ENCODE data around the gene BOC.

The BOC gene

GRCh38 chr3:113193719-113194118, 17.6 kb upstream of the BOC start:
- DNase-seq = no peak

GRCh38 chr3:113194823-113195401, 16.4 kb upstream of the BOC start:
- DNase-seq = no peak

DNA sequence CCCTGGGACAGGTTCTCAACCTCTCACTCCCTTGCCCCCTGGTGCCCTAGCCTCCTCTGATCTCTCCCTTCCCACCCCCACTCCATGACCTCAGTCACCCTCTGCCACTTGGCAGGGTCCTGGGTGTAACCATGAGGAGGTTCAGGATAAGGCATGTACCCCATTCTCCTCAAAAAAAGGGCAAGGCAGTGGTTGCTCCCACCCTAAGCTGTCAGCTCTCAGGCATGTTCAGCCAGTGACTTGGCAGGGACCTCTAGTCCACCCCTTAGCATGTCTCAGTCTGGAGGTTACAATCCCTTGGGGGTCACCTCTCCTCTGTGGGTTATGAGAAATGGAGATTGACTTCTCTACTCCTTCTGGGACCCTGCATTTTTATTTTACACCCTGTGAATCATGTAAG, 11.0 kb upstream of the BOC start:
- DNase-seq = no peak

- no peak for DNase-seq
Measured at GRCh38 chr3:113200946-113201345, 10.4 kb upstream of the BOC start.

DNA sequence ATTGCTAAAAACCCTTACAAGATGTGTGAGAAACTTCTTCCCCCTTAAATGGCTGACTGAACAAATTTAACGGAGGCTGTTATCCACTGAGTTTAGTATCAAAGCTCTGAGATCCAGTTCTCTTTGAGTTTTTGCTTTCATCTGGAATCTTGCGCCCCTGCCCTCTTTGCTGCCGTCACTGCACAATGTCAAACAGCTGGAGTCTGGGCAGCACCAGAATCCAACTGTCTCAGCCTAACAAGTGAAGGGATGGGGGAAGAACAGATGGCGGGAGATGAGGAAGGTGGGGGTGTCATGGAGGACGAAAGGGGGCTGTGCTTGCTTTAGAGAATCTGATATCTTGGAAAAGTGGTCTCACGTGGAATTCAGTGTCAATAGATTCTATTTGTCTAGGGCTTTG, 7.0 kb upstream of the BOC start:
- no peak for DNase-seq

DNA sequence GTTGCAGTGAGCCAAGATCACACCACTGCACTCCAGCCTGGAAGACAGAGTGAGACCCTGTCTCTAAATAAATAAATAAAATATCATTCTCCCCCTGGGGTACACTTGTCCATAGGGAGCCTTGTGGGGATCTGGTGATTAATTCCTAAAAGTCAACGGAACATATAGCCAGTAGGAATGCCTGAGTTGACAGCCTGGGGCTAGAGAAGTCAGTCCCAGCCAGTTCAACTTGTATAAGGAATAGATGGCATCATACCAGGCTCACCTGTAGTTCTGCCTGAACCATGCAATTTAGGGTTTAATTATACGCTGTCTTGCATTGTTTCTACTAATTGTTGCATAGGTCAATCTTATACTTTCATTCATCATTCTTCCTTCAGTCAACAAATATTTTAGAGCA, 5.9 kb upstream of the BOC start:
- no peak for DNase-seq

GRCh38 chr3:113210604-113211329, 590 bp upstream of the BOC start:
- no peak for DNase-seq

DNA sequence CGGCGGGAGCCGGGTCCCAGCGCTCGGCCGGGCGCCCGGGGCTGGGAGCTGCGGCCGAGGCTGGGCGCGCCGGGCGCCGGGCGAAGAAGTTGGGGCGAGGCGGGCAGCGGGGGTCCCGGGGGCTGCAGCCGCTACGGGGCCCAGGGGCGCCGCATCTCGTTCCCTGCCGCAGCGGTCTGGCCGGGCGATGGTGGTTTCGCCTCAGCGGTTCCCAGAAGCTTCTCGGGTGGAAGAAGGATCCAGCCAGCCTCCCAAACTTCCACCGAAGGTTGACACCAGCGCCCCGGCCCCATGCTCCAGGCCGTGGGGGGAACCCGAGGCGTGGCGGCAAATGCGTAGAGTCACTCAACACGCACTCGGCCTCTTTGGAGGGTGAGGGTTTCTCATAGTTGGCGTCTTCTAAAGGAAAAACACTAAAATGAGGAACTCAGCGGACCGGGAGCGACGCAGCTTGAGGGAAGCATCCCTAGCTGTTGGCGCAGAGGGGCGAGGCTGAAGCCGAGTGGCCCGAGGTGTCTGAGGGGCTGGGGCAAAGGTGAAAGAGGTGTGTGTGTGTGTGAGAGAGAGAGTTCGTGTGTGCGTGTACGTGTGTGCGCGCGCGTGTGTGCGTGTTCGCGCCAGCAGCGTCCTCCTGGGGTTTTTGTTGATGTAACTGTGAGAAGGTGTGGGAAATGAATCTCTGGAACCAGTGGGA, 940 bp downstream of the BOC start:
- peak; percentile 69 to 80 (median 78) for DNase-seq

DNA sequence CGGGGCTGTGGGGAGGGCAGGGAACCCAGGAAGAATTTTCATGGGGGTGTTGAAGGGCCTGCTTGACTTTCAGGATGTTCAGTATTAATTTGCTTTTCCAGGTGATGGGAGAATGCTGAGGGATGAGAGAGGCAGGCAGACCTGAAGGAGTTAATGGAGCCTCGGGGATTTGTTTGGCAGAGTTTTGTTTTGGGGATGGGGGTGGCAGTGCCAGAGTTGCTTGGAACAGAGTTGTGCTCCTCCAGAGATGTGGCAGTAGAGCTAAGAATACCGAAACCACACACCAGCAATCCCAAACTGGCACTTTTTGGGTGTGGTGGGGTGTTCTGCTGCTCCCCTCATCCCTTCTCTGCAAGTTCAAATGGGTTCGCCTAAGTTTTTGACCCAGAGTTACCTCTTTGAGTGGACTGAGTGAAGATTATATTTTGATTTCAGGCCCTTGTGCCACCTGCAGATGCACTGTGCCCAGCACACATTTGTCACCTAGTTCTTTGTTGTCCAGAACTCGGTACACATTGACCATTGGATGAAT, 1.6 kb downstream of the BOC start:
- no peak for DNase-seq

DNA sequence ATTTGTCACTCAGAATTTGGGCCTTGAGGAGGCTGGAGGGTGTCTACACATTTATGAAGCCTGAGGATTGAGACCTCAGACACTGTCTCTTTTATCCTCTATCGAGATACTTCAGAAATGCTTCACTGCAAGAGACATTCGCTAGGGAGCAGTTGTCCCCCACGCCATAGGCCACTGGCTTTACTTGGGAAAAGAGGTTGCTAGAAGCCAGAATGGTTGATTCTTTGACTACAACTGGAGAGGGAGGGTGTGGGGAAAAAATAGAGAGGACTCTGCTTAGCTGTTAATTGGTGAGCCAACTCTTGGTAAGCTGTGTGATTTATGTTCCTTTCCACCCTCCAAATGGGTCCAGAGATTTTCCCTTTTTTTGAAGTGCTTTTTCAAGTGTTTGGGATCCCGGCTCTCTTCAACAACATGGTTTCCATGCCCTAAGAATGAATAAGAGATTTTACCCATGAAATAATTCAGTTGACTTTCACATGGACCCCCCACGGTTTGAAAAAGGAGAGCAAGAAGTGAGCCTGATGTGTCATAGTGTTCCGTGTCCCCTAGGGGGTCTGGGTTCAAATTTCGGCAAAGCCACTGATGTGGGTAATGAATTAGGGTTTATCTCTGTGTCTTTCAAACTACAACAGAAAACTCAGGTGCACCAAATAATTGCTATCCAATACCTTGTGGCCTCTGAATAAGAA, 2.7 kb downstream of the BOC start:
- DNase-seq = no peak

DNA sequence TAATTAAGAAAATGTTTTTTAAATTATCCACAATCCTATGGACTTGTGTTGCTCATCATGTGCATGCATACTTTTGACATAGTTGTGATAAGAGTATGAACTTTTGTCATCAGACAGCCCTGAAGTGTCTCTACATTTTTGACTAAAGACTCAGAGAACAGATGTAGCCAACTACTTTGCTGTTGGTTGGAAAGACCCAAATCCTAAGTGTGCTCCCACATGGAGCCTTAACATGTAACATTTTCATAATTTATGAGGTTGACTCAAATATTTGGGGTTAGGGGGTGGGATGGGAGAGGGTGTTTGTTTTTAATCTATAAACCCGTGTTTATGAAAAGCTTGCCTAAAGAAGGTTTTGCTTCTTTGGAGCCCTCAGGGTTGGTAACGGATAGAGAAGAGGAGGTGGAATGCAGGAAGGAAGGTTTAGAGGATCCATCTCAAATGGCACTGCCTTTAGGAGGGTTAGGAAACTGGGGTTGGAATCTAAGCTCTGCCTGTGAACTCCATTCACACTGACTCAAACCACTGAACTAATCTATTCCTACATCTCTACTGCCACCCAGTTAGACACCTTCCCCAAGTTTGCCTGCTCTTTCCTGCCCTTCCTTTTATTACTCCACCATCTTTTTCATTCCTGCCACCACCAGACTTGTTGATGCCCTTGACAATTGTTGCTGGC, 3.7 kb downstream of the BOC start:
- DNase-seq = no peak

GRCh38 chr3:113216393-113216792, 5.0 kb downstream of the BOC start:
- DNase-seq = no peak

- DNase-seq = no peak
Measured at GRCh38 chr3:113218011-113218680, 6.8 kb downstream of the BOC start.

DNA sequence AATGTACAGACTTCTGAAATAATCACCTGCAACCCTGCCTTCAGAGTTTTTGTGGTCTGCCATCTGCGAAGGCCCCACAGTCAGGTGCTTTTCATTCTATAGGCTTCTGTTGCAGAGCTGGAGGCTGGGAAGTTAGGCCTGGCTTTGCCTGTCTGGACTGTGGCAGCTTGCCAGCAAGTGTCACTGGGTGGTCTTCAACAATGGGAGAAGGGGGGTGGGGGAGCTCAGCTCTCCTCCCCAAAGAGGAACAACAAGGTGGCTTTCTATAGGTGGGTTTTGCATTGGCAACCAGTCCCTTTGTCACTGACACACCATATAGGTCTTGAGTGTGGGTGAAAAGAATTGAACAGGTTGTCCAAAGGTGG, 7.3 kb downstream of the BOC start:
- DNase-seq = no peak

GRCh38 chr3:113219605-113220300, 8.4 kb downstream of the BOC start:
- no peak for DNase-seq

DNA sequence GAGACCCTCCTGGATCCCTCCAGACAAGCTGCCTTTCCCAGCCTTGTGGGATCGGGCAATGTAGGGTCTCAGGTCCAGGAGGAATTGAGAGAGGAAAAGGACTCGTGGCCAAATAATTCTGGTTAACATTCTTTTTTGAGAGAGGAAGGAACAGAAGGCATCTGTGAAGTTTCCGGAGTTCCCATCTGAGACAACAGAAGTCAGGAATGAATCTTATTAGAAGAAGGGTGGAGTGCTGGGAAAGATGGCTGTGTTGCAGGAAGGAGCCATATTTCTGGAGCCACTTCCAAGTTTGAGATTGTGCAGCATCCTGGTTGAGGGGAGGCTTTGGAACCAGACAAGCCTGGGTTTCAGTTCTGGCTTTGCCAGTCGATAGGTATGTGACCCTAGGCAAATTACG, 9.4 kb downstream of the BOC start:
- no peak for DNase-seq

DNA sequence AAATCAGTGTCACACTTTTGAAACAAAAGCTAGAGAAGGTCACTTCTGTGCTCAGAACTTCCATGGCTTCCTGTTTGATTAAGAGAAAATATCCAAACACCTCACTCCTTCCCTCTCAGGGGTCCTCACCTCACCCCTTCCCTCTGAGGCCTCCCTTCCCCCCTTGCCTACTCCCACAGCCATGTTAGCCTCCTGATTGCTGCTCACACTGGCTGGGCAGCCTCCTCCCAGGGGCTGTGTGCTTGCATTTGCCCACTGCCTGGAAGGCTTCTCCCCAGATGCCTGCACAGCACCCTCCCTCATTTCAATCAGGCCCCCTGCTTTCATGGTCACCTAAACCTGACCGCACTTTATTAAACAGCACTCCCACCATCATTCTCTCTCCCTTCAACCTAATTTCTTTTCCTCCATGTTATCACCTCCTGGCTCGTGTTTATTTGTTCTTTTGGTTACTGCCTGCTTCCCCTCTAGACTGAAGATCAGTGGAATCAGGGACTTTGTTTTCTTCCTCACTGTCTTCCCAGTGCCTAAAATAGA, 10.4 kb downstream of the BOC start:
- DNase-seq = no peak

DNA sequence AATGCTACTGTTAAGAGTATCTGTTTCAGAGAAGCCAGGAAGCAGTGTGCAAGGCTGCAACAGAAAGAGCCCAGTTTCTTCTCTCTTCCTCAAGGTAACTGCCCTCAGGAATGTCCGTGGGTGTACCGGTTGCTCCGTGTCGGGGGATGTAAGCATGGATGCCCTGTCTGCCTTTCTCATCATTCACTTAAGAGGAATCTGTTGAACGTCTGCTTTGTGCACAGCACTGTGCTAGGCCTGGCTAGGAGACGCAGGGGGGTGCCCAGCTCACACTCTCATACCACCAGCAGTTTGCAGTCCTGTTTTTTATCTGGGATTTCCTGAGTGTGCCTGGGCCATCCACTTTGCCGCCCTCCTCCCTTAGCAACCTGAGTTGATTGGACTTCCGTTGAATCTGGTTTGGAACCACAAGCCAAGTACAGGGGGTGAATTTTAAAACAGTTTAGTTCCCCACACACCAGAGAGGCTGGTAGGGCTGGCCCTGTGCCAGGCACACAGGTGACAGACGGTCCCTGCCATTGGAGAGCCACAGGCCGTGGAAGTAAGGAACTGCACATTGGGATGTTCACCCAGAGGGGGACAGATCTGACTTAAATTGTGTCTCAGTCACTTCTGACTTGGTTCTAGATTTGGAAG, 11.2 kb downstream of the BOC start:
- no peak for DNase-seq

DNA sequence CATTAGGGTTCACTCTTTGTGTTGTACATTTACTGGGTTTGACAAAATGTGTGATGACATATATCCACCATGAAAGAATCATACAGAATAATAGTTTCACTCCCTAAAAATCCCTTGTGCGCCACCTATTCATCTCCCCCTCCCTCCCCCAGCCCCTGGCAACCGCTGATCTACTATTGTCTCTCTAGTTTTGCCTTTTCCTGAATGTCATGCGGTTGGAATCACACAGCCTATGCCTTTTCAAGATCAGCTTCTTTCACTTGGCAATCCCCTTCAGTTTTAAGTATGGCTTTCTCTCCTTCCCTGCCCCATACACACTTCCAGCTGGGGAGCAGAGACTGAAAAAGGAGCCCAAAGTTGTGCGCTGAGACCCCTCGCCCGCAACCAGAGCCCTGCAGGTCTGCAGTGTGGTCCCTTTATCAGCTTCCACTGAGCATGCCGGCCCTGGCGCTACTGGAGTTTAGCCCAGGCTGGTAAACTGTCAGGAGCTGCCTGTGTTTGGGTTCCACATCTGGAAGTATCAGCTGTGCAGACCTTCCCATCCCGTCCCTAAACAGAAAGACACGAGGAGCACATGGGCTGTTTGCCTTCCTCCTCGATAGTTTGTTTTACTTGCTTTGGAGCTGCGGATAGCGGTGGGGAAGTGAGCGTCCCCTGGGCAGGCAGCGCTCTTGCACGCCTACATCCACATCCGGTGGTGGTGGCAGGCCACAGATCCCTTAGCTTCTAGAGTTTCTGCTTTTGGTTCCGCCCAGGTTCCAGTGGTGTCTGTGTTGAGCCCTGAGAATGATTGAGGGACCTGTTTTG, 12.3 kb downstream of the BOC start:
- peak; percentile 64 to 73 (median 68) for DNase-seq

DNA sequence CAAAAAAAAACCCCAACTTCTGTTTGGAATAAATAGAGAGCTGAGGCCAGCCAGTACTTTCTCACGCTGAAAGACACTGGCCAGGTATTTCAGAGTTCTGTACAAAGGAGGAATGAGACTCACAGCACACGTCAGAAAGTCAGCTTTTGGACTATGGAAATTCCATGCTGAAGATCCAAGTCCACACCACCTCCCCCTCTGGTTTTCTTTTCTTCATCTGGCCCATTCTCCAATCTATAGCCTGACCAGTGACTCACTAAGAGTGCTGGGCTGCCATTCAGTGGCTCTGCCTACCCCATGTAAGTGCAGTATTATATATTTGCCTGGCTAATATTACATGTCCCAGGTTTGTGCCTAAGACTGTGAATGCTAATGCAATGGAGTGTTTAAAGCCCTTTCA, 13.9 kb downstream of the BOC start:
- DNase-seq = no peak
